ENCODE results near the gene CBFA2T3. TPM values are rescaled to one million over a fixed set of nuclear protein-coding genes. Genes with fewer than 3 reads are reported as not detected.
"Not testable (repeated sequence)": the region's sequence is repeated elsewhere in the genome, so short reads cannot be mapped to it uniquely, and the experiment has no call there.

The CBFA2T3 gene
- total RNA-seq, 1 donor from 2014 or later = 1.9 TPM

- DNase-seq = no peak
Measured at GRCh38 chr16:89012622-89012995, 35.6 kb upstream of the CBFA2T3 start.

- DNase-seq = no peak
Measured at GRCh38 chr16:89011909-89012621, 35.1 kb upstream of the CBFA2T3 start.

- no peak for DNase-seq
Measured at GRCh38 chr16:89010210-89010925, 33.4 kb upstream of the CBFA2T3 start.

DNA sequence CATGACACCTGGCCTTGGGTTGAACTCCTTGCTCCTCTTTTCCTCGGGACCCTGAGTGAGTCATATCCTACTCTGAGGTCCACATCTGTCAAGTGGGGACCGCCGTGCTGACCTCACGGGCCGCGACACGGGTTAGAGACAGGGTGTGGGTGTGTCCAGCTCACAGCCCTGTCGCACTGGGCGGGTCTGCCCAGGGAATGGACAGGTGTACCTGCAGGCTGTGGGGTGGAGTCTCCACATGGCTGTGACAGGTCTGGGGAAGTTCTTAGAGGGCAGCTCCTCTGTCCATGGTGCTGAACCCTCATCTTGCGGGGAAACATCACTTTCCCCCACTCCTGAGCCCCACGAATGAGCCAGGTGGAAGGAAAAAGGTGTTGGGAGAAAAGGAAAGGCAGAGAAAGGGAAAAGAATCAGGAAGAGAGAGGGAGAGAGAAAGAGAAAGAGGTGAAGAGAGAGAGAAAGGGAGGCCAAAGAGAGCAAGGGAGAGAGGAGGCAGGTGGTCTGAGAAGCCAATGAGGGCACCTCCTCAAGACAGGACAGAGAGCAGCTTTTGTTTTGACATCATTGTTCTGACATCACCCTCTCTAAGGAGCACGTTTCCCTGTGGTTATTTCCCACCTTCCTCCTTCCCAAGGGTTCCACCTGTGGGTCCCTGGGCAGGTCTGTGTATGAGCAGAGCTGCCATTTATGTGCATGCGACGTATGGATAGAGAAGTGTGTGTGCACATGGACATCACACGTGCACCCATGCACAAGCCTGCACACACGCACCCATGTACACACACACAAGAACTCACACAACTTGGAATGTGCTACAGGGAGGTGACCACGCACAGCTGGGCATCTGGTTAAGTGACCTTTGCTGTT, 32.6 kb upstream of the CBFA2T3 start:
- no peak for DNase-seq

- DNase-seq = not testable (repeated sequence)
Measured at GRCh38 chr16:89008796-89009195, 31.8 kb upstream of the CBFA2T3 start.

DNA sequence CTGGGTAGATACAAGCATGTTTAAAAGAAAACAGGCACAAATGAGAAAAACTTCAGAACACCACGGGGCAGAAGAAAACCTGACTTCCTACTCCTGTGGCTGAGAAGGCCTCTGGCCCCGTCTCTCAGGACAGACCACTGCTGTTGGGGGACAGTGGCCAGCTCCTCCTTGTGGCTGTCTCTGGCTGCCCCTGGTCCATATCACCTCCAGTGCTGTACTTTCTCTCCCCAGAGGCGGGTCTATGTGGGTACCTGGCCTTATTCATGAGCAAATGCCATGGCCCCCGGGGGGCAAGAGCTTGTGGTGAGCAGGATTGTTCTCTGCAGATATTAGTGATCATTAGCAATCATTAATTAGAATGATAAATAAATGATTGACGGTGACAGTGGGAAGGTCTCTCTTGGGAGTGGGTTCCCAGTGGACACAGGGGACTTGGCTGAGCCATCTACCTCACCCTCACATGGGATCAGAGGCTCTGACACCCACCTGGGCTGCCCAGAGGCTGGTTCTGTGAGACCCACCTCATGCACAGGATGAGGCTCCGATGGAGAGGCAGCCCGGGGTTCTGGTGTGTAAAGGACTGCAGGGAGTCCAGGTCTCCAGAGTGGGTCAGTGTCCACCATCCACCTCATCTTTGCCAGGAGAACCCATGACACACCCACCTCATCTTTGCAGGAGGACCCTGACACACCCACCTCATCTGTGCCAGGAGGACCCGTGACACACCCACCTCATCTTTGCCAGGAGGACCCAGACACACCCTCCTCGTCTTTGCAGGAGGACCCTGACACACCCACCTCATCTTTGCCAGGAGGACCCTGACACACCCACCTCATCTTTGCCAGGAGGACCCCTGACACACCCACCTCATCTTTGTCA, 30.6 kb upstream of the CBFA2T3 start:
- DNase-seq = no peak

DNA sequence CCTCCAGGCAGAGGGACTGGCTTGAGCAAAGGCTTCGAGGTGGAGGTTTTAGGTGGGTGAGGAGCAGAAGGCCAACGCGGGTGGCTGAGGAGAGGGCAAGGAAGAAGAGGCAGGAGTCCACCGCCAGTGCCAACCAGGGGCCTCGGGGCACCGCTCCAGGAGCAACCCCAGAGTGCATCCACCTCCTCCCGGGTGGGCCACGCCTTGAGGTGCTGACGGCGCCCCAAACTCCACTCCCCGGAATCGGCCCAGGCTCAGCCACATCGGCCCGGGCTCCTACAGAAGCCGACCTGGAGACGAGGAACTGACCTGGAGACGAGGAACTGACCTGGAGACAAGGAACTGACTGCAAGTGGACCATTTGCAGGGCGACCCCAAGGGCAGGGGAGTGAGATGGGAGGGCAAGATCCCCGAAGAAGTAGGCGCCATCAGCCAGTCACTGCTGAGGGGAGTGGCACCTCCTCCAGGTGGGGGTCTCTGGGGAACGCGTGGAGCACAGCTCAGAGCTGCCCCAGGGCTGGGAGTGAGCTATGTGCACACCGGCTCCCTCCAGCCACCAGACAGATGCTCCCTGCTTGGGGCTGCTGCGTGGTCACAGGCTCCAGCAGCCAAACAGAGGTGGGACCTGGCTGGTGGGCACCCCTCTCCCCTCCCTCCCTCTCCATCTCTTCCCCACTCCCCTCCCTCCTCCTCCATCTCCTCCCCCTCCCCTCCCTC, 29.2 kb upstream of the CBFA2T3 start:
- DNase-seq = no peak

DNA sequence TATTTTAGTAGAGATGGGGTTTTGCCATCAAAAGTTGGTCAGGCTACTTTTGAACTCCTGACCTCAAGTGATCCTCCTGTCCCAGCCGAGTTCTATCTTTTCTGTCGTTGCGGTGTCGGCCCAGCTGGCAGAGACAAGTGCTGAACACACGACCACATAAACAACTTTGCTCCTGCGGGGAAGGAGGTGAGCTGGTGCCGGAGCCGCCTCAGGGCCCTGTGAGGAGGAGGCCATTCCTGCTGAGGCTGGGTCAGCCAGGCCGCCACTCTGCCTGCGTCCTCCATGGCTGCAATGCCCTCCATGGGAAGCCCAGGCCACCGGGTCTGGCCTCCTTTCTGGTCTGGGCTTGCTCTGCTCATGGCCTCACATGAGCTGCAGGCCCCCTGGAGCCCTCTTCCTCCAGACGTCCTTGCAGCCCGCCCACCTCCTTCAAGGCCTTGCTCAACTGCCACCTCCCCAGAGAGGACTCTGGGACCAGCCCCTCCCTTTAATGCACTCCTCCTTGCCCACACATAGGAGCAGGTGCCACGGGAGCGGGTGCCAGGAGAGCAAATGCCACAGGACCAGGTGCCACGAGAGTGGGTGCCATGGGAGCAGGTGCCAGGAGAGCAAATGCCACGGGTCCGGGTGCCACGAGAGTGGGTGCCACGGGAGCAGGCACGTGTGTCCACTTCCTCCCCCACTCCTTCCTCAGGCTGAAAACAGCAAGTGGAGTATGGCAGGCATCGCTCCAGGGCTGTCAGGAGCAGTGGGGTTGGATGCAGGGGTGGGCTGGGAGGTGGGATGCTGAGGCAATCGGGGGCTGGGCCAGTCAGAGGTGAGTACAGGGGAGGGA, 28.4 kb upstream of the CBFA2T3 start:
- no peak for DNase-seq

DNA sequence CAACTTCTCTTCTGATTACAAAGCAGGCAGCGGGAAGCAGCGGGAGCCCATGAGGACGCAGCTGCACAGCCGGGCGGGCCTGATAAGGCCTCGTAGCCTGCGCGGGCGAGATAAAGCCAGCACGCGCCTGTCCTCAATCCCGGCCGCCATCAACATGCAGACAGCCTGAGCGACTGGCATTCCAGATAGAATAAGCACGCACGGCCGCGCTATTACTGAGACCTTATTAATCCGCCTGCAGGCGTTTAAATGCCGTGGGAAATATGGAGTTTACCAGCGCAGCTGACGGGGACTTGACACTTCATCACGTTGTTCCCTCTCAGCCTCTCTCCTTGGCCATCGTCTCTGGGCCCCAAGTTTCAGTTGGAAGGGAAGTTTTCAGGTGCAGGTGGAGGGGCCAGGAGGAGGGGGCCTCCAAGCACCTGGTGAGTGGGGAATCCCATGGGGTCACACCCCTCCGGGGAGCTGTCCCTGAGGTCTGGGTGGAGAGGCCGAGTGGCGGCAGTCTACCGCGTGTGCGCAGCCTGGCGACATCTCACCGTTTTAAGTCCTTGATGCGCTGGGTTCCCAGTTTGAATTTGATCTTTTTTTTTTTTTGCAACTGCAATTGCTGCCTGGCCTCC, 27.3 kb upstream of the CBFA2T3 start:
- no peak for DNase-seq

- no peak for DNase-seq
Measured at GRCh38 chr16:89003831-89004208, 26.8 kb upstream of the CBFA2T3 start.

DNA sequence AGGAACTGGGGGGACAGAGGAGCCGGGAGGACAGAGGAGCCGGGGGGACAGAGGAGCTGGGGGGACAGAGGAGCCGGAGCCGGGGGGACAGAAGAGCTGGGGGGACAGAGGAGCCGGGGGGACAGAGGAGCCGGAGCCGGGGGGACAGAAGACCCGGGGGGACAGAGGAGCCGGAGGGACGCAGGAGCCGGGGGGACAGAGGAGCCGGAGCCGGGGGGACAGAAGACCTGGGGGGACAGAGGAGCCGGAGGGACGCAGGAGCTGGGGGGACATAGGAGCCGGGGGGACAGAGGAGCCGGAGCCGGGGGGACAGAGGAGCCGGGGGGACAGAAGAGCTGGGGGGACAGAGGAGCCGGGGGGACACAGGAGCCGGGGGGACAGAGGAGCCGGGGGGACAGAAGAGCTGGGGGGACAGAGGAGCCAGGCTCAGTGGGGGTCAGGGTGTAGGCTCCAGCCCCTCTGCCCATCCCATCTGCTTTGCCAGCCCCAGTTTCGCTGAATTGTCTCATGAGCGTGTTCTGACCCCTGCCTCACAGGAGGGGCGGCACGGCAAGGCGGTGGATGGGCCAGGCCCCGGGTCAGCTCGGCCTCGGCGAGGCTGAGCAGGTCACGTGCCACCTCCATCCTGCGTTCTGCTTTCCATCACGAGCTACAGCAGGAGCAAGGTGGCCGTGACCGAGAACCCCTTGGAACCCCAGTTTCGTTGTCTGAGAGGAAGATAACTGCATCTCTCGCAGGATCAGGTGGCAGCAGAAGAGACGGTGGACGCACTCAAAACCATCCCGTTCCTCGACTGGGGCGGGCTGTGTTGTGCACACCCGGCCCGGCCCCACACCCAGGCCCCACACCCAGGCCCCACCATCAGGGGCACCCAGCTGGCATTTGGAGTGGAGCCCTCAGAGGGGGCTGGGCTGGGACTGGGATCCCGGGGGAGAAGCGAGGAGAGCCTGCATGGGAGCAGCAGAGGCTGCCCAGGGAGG, 26.1 kb upstream of the CBFA2T3 start:
- no peak for DNase-seq

DNA sequence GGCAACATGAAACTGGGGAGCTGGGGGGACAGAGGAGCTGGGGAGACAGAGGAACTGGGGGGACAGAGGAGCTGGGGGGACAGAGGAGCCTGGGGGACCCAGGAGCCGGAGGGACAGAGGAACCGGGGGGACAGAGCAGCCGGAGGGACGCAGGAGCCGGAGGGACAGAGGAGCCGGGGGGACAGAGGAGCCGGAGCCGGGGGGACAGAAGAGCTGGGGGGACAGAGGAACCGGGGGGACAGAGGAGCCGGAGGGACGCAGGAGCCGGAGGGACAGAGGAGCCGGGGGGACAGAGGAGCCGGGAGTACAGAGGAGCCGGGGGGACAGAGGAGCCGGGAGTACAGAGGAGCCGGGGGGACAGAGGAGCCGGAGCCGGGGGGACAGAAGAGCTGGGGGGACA, 25.1 kb upstream of the CBFA2T3 start:
- not testable (repeated sequence) for DNase-seq

- DNase-seq = no peak
Measured at GRCh38 chr16:89001117-89002027, 24.4 kb upstream of the CBFA2T3 start.

- no peak for DNase-seq
Measured at GRCh38 chr16:89000207-89000959, 23.4 kb upstream of the CBFA2T3 start.

DNA sequence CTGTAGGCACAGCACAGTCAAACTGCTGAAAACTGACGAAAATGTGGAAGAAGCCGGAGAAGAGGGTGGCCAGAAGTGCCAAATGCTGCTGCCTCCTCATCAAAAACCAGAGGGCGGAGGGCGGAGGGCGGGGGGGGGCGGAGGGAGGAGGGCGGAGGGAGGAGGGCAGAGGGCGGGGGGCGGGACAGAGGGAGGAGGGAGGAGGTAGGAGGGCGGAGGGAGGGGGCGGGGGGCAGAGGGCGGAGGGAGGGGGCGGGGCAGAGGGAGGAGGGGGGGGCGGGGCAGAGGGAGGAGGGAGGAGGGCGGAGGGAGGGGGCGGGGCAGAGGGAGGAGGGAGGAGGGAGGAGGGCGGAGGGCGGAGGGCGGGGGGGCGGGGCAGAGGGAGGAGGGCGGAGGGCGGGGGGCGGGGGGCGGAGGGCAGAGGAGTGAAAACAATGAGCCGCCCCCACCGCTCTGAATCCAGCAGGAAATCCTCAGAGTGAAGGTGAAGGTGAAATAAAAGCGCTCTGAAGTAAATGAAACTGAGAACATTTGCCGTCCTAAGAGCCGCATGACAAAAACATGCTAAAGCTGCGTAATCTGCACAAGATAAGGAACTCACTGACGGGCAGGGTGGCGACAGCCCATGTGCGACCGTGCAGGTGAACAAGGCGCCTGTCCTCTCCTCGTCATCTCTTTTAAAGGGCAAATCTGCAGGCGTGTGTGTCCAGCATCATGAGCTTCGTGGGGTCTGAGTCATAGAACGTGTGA, 22.6 kb upstream of the CBFA2T3 start:
- no peak for DNase-seq

All from occipital lobe (tissue), 2 donors.